Chondrocyte (in vitro differentiated cells): ENCODE results near the gene HAPSTR1. TPM values are rescaled to one million over a fixed set of nuclear protein-coding genes. Genes with fewer than 3 reads are reported as not detected.

Source experiments
- DNase-seq: peaks from one replicate; pipeline ENCODE4 v3.0.0; 2021; ENCODE audit warnings: mixed read lengths, low spot score
- H3K27ac Mint-ChIP-seq: one replicate; pipeline ENCODE4 v1.8.0; 2021; ENCODE audit warnings: mild to moderate bottlenecking, moderate library complexity, mixed read lengths; ENCODE audit not compliant: unreplicated experiment
- H3K27me3 Mint-ChIP-seq: 2 replicates; pipeline ENCODE4 v1.8.0; 2021; ENCODE audit warnings: low read depth, mixed read lengths
- H3K36me3 Mint-ChIP-seq: 2 replicates; pipeline ENCODE4 v1.8.0; 2021; ENCODE audit warnings: low read depth, mixed read lengths
- H3K4me1 Mint-ChIP-seq: 2 replicates; pipeline ENCODE4 v1.8.0; 2021; ENCODE audit warnings: low read depth, mild to moderate bottlenecking, mixed read lengths
- H3K4me3 Mint-ChIP-seq: one replicate; pipeline ENCODE4 v1.8.0; 2021; ENCODE audit warnings: mild to moderate bottlenecking, moderate library complexity, mixed read lengths; ENCODE audit not compliant: unreplicated experiment
- H3K9me3 Mint-ChIP-seq: 2 replicates; pipeline ENCODE4 v1.8.0; 2021; ENCODE audit warnings: low read depth, mixed read lengths
- total RNA-seq: library from RNA; stranded (reverse); gene quantifications from 3 replicates; pipeline ENCODE4 v1.2.1, GENCODE V29; 2021
- TF ChIP-seq, protein P1 (sequence below): fragments of 200-600 bp; sonication (generic); IDR thresholded peaks from 2 replicates; pipeline ENCODE4 v1.5.0; 2021; ENCODE audit warnings: antibody characterized with exemption, mild to moderate bottlenecking, moderate library complexity

HAPSTR1 gene
- total RNA-seq, 1 donor from 2014 or later: 82.5 TPM

DNA sequence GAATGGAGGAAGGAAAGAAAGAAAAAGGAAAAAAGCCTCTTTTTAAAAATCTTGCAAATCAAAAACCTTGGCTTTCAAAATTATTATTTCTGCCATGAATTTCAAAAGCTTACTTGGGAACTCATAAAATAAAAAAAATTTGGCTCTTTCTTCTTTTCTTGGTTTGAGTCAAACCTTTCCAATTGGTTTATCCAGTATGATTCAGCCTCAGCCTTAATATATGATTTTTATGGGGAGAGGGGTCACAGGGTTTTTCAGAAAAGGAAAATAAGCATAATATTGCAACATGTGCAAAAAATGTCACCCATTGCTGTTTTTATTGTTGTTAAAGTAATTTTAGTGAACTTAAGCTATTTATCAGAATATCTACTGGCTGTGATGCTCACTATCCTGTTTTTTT, 31.2 kb upstream of the HAPSTR1 start:
- no peak for DNase-seq
- peaks cover 8% of the 10 kb centered on the region for H3K4me1 Mint-ChIP-seq
- no peaks in the 10 kb centered on the region for H3K27me3 Mint-ChIP-seq
- TF ChIP-seq, protein P1, sequence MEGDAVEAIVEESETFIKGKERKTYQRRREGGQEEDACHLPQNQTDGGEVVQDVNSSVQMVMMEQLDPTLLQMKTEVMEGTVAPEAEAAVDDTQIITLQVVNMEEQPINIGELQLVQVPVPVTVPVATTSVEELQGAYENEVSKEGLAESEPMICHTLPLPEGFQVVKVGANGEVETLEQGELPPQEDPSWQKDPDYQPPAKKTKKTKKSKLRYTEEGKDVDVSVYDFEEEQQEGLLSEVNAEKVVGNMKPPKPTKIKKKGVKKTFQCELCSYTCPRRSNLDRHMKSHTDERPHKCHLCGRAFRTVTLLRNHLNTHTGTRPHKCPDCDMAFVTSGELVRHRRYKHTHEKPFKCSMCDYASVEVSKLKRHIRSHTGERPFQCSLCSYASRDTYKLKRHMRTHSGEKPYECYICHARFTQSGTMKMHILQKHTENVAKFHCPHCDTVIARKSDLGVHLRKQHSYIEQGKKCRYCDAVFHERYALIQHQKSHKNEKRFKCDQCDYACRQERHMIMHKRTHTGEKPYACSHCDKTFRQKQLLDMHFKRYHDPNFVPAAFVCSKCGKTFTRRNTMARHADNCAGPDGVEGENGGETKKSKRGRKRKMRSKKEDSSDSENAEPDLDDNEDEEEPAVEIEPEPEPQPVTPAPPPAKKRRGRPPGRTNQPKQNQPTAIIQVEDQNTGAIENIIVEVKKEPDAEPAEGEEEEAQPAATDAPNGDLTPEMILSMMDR: no peak
- no peak overlapping the region for H3K4me3 Mint-ChIP-seq
- no peak overlapping the region for H3K27ac Mint-ChIP-seq
- H3K9me3 Mint-ChIP-seq: no peaks in the 10 kb centered on the region
- no peaks in the 10 kb centered on the region for H3K36me3 Mint-ChIP-seq

DNA sequence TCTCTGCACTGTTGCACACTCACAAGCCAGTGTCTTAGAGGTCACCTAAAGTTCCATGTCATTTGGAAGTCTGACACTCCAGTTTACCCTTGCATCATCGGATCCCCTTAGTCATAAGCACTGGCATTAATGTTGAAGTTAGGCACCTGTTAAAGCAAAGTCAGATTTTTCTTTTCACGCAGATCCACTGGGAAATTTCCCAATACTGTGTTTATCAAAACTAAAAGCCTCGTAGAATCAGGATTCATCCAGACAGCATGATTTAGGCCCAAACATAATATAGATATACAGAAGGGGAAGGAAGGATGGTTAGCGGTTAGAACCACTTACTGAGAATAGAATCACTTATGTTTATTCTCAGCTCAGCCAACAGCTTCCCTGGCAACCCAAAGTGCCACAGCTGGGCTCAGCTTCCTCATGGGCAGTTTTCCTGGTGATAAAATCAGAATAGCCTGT, 30.1 kb upstream of the HAPSTR1 start:
- H3K27me3 Mint-ChIP-seq: no peaks in the 10 kb centered on the region

DNA sequence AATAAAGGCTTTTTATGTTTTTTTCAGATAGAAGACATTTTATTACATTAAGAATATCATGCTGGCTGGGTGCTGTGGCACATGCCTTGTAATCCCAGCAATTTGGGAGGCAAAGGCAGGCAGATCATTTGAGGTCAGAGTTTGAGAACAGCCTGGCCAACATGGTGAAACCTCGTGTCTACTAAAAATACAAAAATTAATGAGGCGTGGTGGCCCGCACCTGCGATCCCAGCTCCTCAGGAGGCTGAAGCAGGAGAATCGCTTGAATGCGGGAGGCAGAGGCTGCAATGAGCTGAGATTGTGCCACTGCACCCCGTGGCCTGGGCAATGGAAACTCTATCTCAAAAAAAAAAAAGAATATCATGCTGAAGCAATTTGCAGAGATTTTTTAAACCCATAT, 29.1 kb upstream of the HAPSTR1 start:
- H3K27me3 Mint-ChIP-seq: no peaks in the 10 kb centered on the region
- H3K27ac Mint-ChIP-seq: no peak overlapping the region
- no peak overlapping the region for H3K4me3 Mint-ChIP-seq
- H3K9me3 Mint-ChIP-seq: no peaks in the 10 kb centered on the region
- no peak for DNase-seq
- no peaks in the 10 kb centered on the region for H3K36me3 Mint-ChIP-seq
- H3K4me1 Mint-ChIP-seq: peaks cover 8% of the 10 kb centered on the region
- TF ChIP-seq, protein P1: no peak

More for the DNA sequence above, 30.1 kb upstream of the HAPSTR1 start:
- Mint-ChIP-seq H3K9me3 (no peaks in the 10 kb centered on the region), H3K4me1 (peaks cover 8% of the 10 kb centered on the region), H3K4me3 (no peak overlapping the region), H3K36me3 (no peaks in the 10 kb centered on the region), H3K27ac (no peak overlapping the region)
- TF ChIP-seq, protein P1: no peak
- no peak for DNase-seq

DNA sequence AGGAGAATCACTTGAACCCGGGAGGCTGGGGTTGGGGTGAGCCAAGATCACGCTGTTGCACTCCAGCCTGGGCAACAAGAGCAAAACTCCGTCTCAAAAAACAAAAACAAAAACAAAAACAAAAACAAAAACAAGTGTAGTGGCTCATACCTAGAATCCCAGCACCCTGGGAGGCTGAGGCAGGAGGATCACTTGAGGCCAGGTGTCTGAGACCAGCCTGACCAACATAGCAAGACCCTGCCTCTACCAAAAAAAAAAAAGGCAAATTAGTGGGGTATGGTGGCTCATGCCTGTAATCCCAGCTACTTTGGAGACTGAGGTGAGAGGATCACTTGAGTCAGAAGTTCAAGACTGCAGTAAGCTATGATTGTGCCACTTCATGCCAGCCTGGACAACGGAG, 26.4 kb upstream of the HAPSTR1 start:
- Mint-ChIP-seq H3K4me1 (peaks cover 11% of the 10 kb centered on the region), H3K27ac (no peak overlapping the region), H3K36me3 (no peaks in the 10 kb centered on the region), H3K9me3 (peaks cover 3% of the 10 kb centered on the region), H3K27me3 (no peaks in the 10 kb centered on the region), H3K4me3 (no peak overlapping the region)
- no peak for DNase-seq
- TF ChIP-seq, protein P1: no peak

DNA sequence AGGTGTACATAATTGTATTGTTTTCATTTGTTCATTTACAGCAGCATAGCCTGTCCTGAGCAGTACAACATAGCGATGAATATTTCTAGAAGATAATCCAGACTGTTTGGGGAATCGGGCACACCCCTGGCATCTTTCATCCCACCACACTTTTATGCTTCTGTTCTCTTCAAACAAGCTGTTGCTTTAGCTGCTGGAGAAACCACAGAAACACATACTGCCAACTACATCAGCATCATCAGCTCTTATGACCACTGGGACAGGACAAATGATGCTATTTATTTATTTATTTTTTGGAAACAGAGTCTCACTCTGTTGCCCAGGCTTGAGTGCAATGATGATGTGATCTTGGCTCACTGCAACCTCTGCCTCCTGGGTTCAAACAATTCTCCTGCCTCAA, 22.6 kb upstream of the HAPSTR1 start:
- no peak for DNase-seq
- no peak overlapping the region for H3K27ac Mint-ChIP-seq
- peaks cover 3% of the 10 kb centered on the region for H3K9me3 Mint-ChIP-seq
- peaks cover 14% of the 10 kb centered on the region for H3K4me1 Mint-ChIP-seq
- no peaks in the 10 kb centered on the region for H3K36me3 Mint-ChIP-seq
- H3K4me3 Mint-ChIP-seq: no peak overlapping the region
- no peaks in the 10 kb centered on the region for H3K27me3 Mint-ChIP-seq
- TF ChIP-seq, protein P1: no peak
